GM12878 (cell line): ENCODE results near the gene C9orf50. TPM values are rescaled to one million over a fixed set of nuclear protein-coding genes. Genes with fewer than 3 reads are reported as not detected.

Experiments
- CBFB ChIP-seq: IDR thresholded peaks from 2 replicates; pipeline ENCODE4 v1.6.1; 2016; ENCODE audit warnings: antibody characterized with exemption, low read depth
- CHD2 ChIP-seq: IDR thresholded peaks from 2 replicates; pipeline ENCODE4 v1.6.1; 2011; ENCODE audit warnings: low read depth, low read length, improper control_type of control experiment, borderline replicate concordance
- POLR2A ChIP-seq: IDR thresholded peaks from 2 replicates; pipeline ENCODE4 v1.6.1; 2011; ENCODE audit warnings: low read depth, mild to moderate bottlenecking, low read length
- PRDM15 ChIP-seq: fragments of 450-650 bp; formaldehyde crosslinking; IDR thresholded peaks from 2 replicates; pipeline ENCODE4 v1.4.0; 2020; ENCODE audit warnings: mild to moderate bottlenecking, moderate library complexity
- RUNX3 ChIP-seq: IDR thresholded peaks from 2 replicates; pipeline ENCODE4 v1.6.1; 2012; ENCODE audit warnings: low read length, inconsistent platforms
- SMAD5 ChIP-seq: IDR thresholded peaks from 2 replicates; pipeline ENCODE4 v1.6.1; 2016; ENCODE audit warnings: antibody characterized with exemption, low read depth
- SP1 ChIP-seq: IDR thresholded peaks from one replicate; pipeline ENCODE4 v1.6.1; 2011; ENCODE audit warnings: low read depth, low read length
- TCF12 ChIP-seq: IDR thresholded peaks from 2 replicates; pipeline ENCODE4 v1.6.1; 2011; ENCODE audit warnings: low read depth, mild to moderate bottlenecking, low read length
- ZBTB40 ChIP-seq: fragments of 450-650 bp; IDR thresholded peaks from 2 replicates; pipeline ENCODE4 v1.6.1; 2016; ENCODE audit warnings: mild to moderate bottlenecking, moderate library complexity, borderline replicate concordance
- ZNF622 ChIP-seq: fragments of 450-650 bp; IDR thresholded peaks from 2 replicates; pipeline ENCODE4 v1.6.1; 2017; ENCODE audit warnings: mild to moderate bottlenecking, inconsistent platforms
- ZNF687 ChIP-seq: fragments of 450-650 bp; IDR thresholded peaks from 2 replicates; pipeline ENCODE4 v1.6.1; 2017; ENCODE audit warnings: mild to moderate bottlenecking, moderate library complexity
- polyA plus RNA-seq, 11 experiments: library from polyadenylated mRNA; depleted of rRNA in 4 of 11; unstranded in 6 of 11; stranded (reverse) in 5 of 11; fragments of >200 nt; fragmentation: Nextera tagmentation in 4 of 11; fragmentation: Illumina TruSeq in 1 of 11; extraction: Ambion mirVana in 4 of 11; extraction: Trizol in 1 of 11; gene quantifications; 1 replicate in 1 of 11; 2 replicates in 10 of 11; pipeline versions ENCODE4 v1.2.1 to v1.2.3, GENCODE V29; 2011 to 2016; ENCODE audit warnings: inconsistent platforms in 2 of 11, missing spikeins in 2 of 11, low read depth in 1 of 11
- total RNA-seq, 4 experiments: library from RNA; depleted of rRNA in 3 of 4; stranded (reverse); fragments of >200 nt in 3 of 4; fragmentation: Illumina TruSeq in 1 of 4; extraction: Trizol in 1 of 4; gene quantifications; 2 replicates each; pipeline versions ENCODE4 v1.2.1 to v1.2.3, GENCODE V29; 2013 to 2021

The C9orf50 gene
- total and polyA plus RNA-seq, 10 of the 15 experiments (the other 5 are each of a cell fraction or from before 2014, with no cell fraction given): not detected

- TF ChIP-seq ZBTB40 (peak; percentile 71; the same call in 1 of the 2 replicates), SMAD5 (peak; percentile 20; the same call in 1 of the 2 replicates), POLR2A (peak; percentile 98), RUNX3 (peak; percentile 85), ZNF622 (no peak), SP1 (peak; percentile 60), PRDM15 (CRISPR knock-in tag) (peak; percentile 56; the same call in 1 of the 2 replicates), ZNF687 (peak; percentile 76), CBFB (peak; percentile 79; the same call in 1 of the 2 replicates), TCF12 (peak; percentile 53; the same call in 1 of the 2 replicates), CHD2 (no peak)
- TF ChIP-seq, all 136 proteins: peak for 49
Measured at GRCh38 chr9:129626079-129626624, 5.3 kb upstream of the C9orf50 start, which contains the start of gene NTMT1 (continued).
